IPS DF 4.7 (cell line): Measurements from ENCODE around the gene CCDC185.

Source experiments
- DNase-seq: peaks from one replicate; pipeline ENCODE4 v3.0.0-alpha.2; 2013; ENCODE audit warnings: low spot score; ENCODE audit errors: extremely low read depth

The CCDC185 gene

DNA sequence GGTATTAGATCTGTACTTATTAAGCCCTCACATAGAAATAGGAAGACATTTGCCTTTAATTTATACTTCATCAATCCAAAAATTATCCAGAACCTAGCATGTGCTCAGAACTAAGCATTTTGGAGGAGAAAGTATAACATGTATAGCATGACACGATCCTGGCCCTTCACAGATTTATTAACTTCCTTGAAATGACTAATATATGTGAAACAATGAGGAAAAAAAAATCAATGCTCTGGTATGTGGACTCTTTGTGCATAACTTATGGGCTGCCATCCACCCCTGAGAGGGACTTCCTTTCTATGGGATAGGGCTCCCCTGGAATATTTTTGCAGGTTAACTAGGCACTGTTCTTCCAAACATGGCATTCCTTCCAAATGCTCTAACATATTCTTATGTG, 36.6 kb downstream of the CCDC185 start:
- DNase-seq = no peak

GRCh38 chr1:223430236-223430635, 37.0 kb downstream of the CCDC185 start:
- DNase-seq = no peak

- no peak for DNase-seq
Measured at GRCh38 chr1:223437151-223437550, 43.9 kb downstream of the CCDC185 start.

DNA sequence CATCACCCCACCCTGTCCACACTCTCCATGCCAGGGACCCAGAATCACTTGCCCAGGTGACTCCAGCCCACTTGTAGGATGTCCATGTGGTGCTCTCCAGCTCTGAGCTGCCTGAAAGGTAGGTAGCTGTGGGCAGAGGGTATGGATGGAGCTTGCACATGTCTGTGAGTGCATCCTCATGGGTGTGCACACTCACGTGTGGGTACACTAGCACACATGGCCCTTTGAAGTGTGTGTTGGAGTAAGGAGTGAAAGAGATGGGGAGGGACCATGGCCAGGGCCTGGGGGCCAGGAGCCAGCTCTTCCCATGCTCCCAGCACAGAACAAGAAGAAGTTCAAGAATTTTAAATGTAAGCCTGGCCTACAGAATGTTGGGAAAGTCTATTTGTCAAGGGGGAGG, 50.2 kb downstream of the CCDC185 start:
- no peak for DNase-seq

DNA sequence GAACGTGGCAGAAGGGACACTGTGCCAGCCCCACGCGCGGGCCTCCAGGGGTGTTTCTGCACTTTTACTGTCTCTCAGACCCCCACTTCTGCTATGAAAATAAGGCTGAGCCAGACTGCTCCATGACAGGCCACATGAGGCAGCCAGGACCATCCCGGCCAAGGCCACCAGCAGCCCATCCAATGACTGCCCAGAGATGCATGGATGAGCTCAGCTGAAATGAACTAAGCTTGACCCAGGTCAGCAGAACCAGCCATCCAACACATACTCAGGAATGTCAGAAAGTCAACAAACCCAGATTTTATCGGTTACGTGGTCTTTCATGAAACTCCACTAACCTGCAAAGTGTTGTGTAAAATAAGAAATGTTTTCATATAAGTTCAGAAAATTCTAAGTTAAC, 51.2 kb downstream of the CCDC185 start:
- no peak for DNase-seq
